Measurements from ENCODE around the gene TRIM63. TPM values are rescaled to one million over a fixed set of nuclear protein-coding genes. Genes with fewer than 3 reads are reported as not detected.

TRIM63 gene
- total and polyA plus RNA-seq, 9 of the 15 experiments (the other 6 are each of a cell fraction or from before 2014, with no cell fraction given), result 0.08 to 0.57 (median 0.36) TPM

GRCh38 chr1:26006710-26007109 lies 60.7 kb downstream of the TRIM63 start (continued):
- TF ChIP-seq CREB3L1 (IDR thresholded peaks at IDR 0.05; ENCODE audit: borderline replicate concordance, low read depth) (no peak), TBP (optimal IDR thresholded peaks at IDR 0.05; ENCODE audit: low read depth, low read length) (no peak), BDP1 (IDR thresholded peaks at IDR 0.05; ENCODE audit: insufficient read depth, insufficient read length) (no peak), RBM17 (IDR thresholded peaks at IDR 0.05; ENCODE audit: borderline replicate concordance, low read depth, low read length) (no peak), TCF7 (IDR thresholded peaks at IDR 0.05; ENCODE audit: borderline replicate concordance) (no peak), DDX20 (tag; IDR thresholded peaks at IDR 0.05; ENCODE audit: low read depth) (no peak), CHD7 (IDR thresholded peaks at IDR 0.05; ENCODE audit: low read depth, low read length) (no peak), SP2 (IDR thresholded peaks at IDR 0.05; ENCODE audit: extremely low read depth, low read depth, low read length, poor library complexity, severe bottlenecking) (no peak)
